ENCODE measurements around the gene GSTM4.

DNA sequence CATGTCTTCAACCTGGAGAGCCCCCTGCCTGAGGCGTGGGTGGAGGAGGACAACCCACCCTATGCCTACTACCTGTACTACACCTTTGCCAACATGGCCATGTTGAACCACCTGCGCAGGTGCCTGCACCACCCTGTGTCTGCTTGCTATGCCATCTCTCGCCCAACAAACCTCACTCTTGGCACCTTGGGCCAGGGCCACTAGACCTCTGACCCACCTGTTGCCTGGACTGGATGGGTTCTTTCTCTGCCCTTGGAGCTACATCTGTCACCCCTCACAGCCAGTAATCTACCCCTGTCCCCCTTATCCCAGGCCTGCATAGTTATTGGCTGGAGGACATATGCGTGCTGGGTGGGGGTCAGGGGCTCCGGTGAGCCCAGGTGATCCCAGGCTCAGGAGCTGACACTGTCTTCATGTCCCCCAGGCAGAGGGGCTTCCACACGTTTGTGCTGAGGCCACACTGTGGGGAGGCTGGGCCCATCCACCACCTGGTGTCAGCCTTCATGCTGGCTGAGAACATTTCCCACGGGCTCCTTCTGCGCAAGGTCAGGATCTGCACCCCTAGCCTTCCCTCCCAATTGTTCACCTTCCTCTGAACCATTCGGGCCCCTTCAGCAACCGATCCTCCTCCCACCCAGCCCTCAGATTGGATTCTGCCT is 26.4 kb upstream of the GSTM4 start:
- TF ChIP-seq CTCF (conservative IDR thresholded peaks at IDR 0.05 in 1 of 2, IDR thresholded peaks at IDR 0.05 in 1 of 2; ENCODE audit: low read depth in 1 of 2, low read length in 2 of 2) = no peak
- TF ChIP-seq EZH2 (IDR thresholded peaks at IDR 0.05; ENCODE audit: low read length, missing control alignments) = no peak
